Gastroesophageal sphincter (tissue), 3 donors: ENCODE data around the gene SPSB1.

Experiments
- EP300 ChIP-seq: sonication (generic); formaldehyde crosslinking; IDR thresholded peaks from one replicate; pipeline ENCODE4 v1.6.1; 2017; ENCODE audit warnings: antibody characterized with exemption, mild to moderate bottlenecking
- TF ChIP-seq, protein P1 (sequence below), 4 experiments: fragments of 200-600 bp in 2 of 4; fragments of 450-650 bp in 2 of 4; sonication (generic) in 1 of 4; IDR thresholded peaks; one replicate each; pipeline ENCODE4 v1.5.1; 2017 to 2019; ENCODE audit warnings: antibody characterized with exemption in 4 of 4, mild to moderate bottlenecking in 2 of 4, moderate library complexity in 2 of 4

DNA sequence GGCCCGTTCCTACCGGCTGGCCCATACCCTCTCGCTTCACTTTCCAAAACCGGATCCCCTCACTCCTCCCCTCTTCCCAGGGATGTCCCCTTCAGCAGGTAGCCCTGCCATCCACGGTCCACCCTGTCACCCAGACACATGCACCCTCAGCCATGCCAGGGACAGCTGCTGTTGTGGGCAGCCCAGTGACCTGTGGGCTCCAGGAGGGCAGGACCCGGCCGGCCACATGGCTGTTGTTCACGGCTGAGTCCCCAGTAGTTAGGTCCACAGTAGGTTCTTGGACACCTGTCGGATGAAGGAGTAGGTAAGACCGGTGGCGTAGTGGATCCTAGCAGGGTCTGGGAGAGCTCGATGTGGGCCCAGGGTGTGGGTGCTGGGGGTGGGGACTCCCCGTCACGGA, 12.5 kb downstream of the SPSB1 start:
- no peak for TF ChIP-seq EP300
- TF ChIP-seq, protein P1, sequence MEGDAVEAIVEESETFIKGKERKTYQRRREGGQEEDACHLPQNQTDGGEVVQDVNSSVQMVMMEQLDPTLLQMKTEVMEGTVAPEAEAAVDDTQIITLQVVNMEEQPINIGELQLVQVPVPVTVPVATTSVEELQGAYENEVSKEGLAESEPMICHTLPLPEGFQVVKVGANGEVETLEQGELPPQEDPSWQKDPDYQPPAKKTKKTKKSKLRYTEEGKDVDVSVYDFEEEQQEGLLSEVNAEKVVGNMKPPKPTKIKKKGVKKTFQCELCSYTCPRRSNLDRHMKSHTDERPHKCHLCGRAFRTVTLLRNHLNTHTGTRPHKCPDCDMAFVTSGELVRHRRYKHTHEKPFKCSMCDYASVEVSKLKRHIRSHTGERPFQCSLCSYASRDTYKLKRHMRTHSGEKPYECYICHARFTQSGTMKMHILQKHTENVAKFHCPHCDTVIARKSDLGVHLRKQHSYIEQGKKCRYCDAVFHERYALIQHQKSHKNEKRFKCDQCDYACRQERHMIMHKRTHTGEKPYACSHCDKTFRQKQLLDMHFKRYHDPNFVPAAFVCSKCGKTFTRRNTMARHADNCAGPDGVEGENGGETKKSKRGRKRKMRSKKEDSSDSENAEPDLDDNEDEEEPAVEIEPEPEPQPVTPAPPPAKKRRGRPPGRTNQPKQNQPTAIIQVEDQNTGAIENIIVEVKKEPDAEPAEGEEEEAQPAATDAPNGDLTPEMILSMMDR (IDR thresholded peaks at IDR 0.05) = no peak
